Endothelial cell of umbilical vein (primary cell): ENCODE measurements around the gene PLAC8L1. TPM values are rescaled to one million over a fixed set of nuclear protein-coding genes. Genes with fewer than 3 reads are reported as not detected.

Experiments
- BruUV-seq: library from RNA; stranded (reverse); fragments of 400-500 nt; replicated peaks from 2 replicates; lab custom pipeline; 2021; lab: Mats Ljungman, UMichigan
- CTCF ChIA-PET: fragments of 300-600, 350-600 bp; sonication (Branson Sonifier 250); formaldehyde crosslinking; loops from one replicate; lab custom pipeline; 2021; ENCODE audit warnings: antibody characterized with exemption, inconsistent platforms; lab: Charles Lee
- POLR2A ChIA-PET: fragments of 300-600, 350-600 bp; sonication (Branson Sonifier 250); formaldehyde crosslinking; loops from one replicate; lab custom pipeline; 2021; ENCODE audit warnings: antibody characterized with exemption, inconsistent platforms; lab: Charles Lee
- DNase-seq: peaks from one replicate; pipeline ENCODE4 v3.0.0-alpha.2; 2011; ENCODE audit warnings: low read depth, low spot score
- FAIRE-seq: peaks from 2 replicates; lab custom pipeline; 2011; peaks lifted over from hg19 to GRCh38; lab: Jason Lieb, UNC
- H2AFZ ChIP-seq: 2 replicates; pipeline ENCODE4 v1.6.0; 2012; ENCODE audit warnings: low read depth, low read length, control low read depth, inconsistent platforms
- H3K27ac ChIP-seq: 2 replicates; pipeline ENCODE4 v1.5.1; 2011; ENCODE audit warnings: low read depth, mild to moderate bottlenecking, control low read depth, low read length, moderate library complexity; ENCODE audit not compliant: insufficient read depth
- H3K27me3 ChIP-seq, 2 experiments: 2 replicates each; pipeline versions ENCODE4 v1.6.0 to v1.6.1; 2011; ENCODE audit warnings: low read length in 2 of 2, mixed read lengths in 1 of 2; ENCODE audit not compliant: control insufficient read depth in 2 of 2, insufficient read depth in 2 of 2
- H3K36me3 ChIP-seq, 2 experiments: 2 replicates in 1 of 2; 3 replicates in 1 of 2; pipeline ENCODE4 v1.5.1; 2011; ENCODE audit warnings: low read length in 2 of 2, mild to moderate bottlenecking in 1 of 2, moderate library complexity in 1 of 2; ENCODE audit not compliant: control insufficient read depth in 2 of 2, insufficient read depth in 2 of 2; ENCODE audit errors: extremely low read depth in 1 of 2
- H3K4me1 ChIP-seq: 3 replicates; pipeline ENCODE4 v1.5.1; 2011; ENCODE audit warnings: mild to moderate bottlenecking, low read length; ENCODE audit not compliant: control insufficient read depth, insufficient read depth; ENCODE audit errors: extremely low read depth
- H3K4me2 ChIP-seq: 2 replicates; pipeline ENCODE4 v1.6.1; 2011; ENCODE audit warnings: low read length, control low read depth, mixed read lengths; ENCODE audit not compliant: insufficient read depth
- H3K4me3 ChIP-seq, 3 experiments: fragments of 200-600 bp in 1 of 3; sonication (generic), shearing (Covaris generic) in 1 of 3; replicated peaks in 1 of 3; 2 replicates each; pipeline ENCODE4 v1.5.1; 2011 to 2016; ENCODE audit warnings: control low read depth in 3 of 3, low read length in 3 of 3, mild to moderate bottlenecking in 2 of 3, inconsistent platforms in 1 of 3, low read depth in 1 of 3, moderate library complexity in 1 of 3; ENCODE audit not compliant: insufficient read depth in 1 of 3
- H3K79me2 ChIP-seq: 2 replicates; pipeline ENCODE4 v1.6.0; 2012; ENCODE audit warnings: low read length, inconsistent platforms; ENCODE audit not compliant: control insufficient read depth, insufficient read depth
- H3K9ac ChIP-seq: replicated peaks from 2 replicates; pipeline ENCODE3; 2011; ENCODE audit warnings: low read length, control low read depth; ENCODE audit not compliant: insufficient read depth; ENCODE audit errors: extremely low read depth
- H3K9me1 ChIP-seq: replicated peaks from 3 replicates; pipeline ENCODE4 v1.6.0; 2011; ENCODE audit warnings: mild to moderate bottlenecking, low read length; ENCODE audit not compliant: control insufficient read depth, insufficient read depth; ENCODE audit errors: extremely low read depth
- H3K9me3 ChIP-seq: replicated peaks from 2 replicates; pipeline ENCODE4 v1.5.1; 2012; ENCODE audit warnings: low read length, inconsistent platforms; ENCODE audit not compliant: control insufficient read depth, insufficient read depth
- H4K20me1 ChIP-seq: replicated peaks from 2 replicates; pipeline ENCODE3; 2011; ENCODE audit warnings: mild to moderate bottlenecking, low read length; ENCODE audit not compliant: control insufficient read depth, insufficient read depth; ENCODE audit errors: extremely low read depth
- CTCF ChIP-seq, 2 donors: IDR thresholded peaks; 1 replicate in 1 of 2; 2 replicates in 1 of 2; pipeline ENCODE4 v1.5.1; 2011; ENCODE audit warnings: low read length in 2 of 2, mild to moderate bottlenecking in 2 of 2, moderate library complexity in 2 of 2, control low read depth in 1 of 2, inconsistent platforms in 1 of 2, low read depth in 1 of 2; ENCODE audit not compliant: insufficient read depth in 1 of 2; ENCODE audit errors: extremely low read depth in 1 of 2
- EZH2 ChIP-seq: IDR thresholded peaks from 2 replicates; pipeline ENCODE4 v1.6.1; 2012; ENCODE audit warnings: borderline replicate concordance, low read depth, mild to moderate bottlenecking, moderate library complexity, low read length, inconsistent platforms; ENCODE audit not compliant: severe bottlenecking
- FOS ChIP-seq: IDR thresholded peaks from 2 replicates; pipeline ENCODE4 v1.6.1; 2011; ENCODE audit warnings: mild to moderate bottlenecking, low read length, moderate library complexity, borderline replicate concordance; ENCODE audit not compliant: insufficient read depth
- GATA2 ChIP-seq: IDR thresholded peaks from 2 replicates; pipeline ENCODE4 v1.7.0; 2011; ENCODE audit warnings: low read depth, mild to moderate bottlenecking, moderate library complexity, mixed read lengths, low read length; ENCODE audit not compliant: insufficient read length, insufficient read depth
- JUN ChIP-seq: IDR thresholded peaks from 2 replicates; pipeline ENCODE4 v1.6.1; 2011; ENCODE audit warnings: borderline replicate concordance, low read depth; ENCODE audit not compliant: insufficient read length, insufficient read depth
- MAX ChIP-seq: IDR thresholded peaks from 2 replicates; pipeline ENCODE4 v1.6.1; 2011; ENCODE audit not compliant: insufficient read depth, insufficient read length
- MYC ChIP-seq: IDR thresholded peaks from one replicate; pipeline ENCODE4 v1.6.1; 2011; ENCODE audit warnings: mild to moderate bottlenecking, low read depth, low read length
- POLR2A ChIP-seq: IDR thresholded peaks from 2 replicates; pipeline ENCODE4 v1.6.1; 2012; ENCODE audit warnings: low read depth, mild to moderate bottlenecking, control low read depth, low read length
- POLR2AphosphoS5 ChIP-seq: IDR thresholded peaks from 2 replicates; pipeline ENCODE4 v1.6.1; 2012; ENCODE audit warnings: low read depth, mild to moderate bottlenecking, control low read depth, low read length, moderate library complexity; ENCODE audit not compliant: insufficient read depth
- dilution Hi-C: fragments of 300-500 bp; cut with MboI; formaldehyde crosslinking; loops from one replicate; pipeline ENCODE4 v1.15.0; 2019; ENCODE audit warnings: low sequenced_read_pairs; ENCODE audit not compliant: extremely low pct_ligation_motif_present
- intact Hi-C: fragments of 100-400 bp; cut with micrococcal nuclease; formaldehyde crosslinking; loops from one replicate; pipeline ENCODE4 v1.10.0; 2022
- polyA plus RNA-seq, 4 experiments: library from polyadenylated mRNA; depleted of rRNA in 3 of 4; stranded (reverse) in 3 of 4; unstranded in 1 of 4; fragments of >200 nt; gene quantifications; 2 replicates each; pipeline versions ENCODE4 v1.2.1 to v1.2.3, GENCODE V29; 2011 to 2012; ENCODE audit warnings: missing spikeins in 1 of 4
- total RNA-seq: library from RNA; stranded (reverse); gene quantifications from 2 replicates; pipeline ENCODE4 v1.2.3, GENCODE V29; 2021

The PLAC8L1 gene
- total and polyA plus RNA-seq, 2 donors (not counting 3 experiments of a cell fraction or from before 2014, with no cell fraction given) = 0.80 to 0.99 TPM

DNA sequence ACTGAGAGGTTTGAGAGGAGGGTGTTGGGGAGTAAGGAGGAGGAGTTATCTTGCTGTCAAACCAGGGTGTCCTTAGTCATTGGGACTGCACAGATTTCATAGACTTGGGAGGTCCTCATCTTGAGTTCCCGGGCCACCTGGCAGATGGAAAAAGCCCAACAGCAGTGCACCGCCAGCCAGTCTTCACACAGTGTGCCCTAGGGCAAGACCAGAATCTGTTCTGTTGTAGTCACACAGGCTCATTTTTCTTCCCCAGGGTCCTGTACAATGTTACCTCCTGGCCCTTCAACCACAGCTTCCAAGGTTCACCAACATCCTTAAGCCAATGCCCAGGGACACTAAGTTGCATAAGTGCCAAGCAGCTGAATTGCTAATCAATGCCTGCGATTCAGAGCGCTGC is 21.0 kb downstream of the PLAC8L1 start:
- Histone ChIP-seq H3K4me3 (no peak overlapping the region), H2AFZ (no peak overlapping the region), H3K9me3 (no peaks in the 10 kb centered on the region), H3K4me1 (no peaks in the 10 kb centered on the region), H3K79me2 (no peaks in the 10 kb centered on the region), H3K9me1 (no peaks in the 10 kb centered on the region), H3K4me2 (no peak overlapping the region), H4K20me1 (no peaks in the 10 kb centered on the region), H3K27ac (no peak overlapping the region), H3K27me3 (peaks cover 0 to 4% of the 10 kb centered on the region in 2 experiments), H3K9ac (no peak overlapping the region), H3K36me3 (no peaks in the 10 kb centered on the region)
- no TSS peak for BruUV-seq
- DNase-seq (no peak), FAIRE-seq (no peak)
- intact Hi-C loops (no loop called here), dilution Hi-C loops (no loop called here)
- POLR2A ChIA-PET = no interaction called here
- CTCF ChIA-PET = no interaction called here
- TF ChIP-seq FOS (no peak), EZH2 (no peak), CTCF (IDR thresholded peaks at IDR 0.05; ENCODE audit: extremely low read depth in 1 of 2, insufficient read depth in 1 of 2, low read depth in 1 of 2, low read length in 2 of 2) (no peak), MYC (no peak), POLR2AphosphoS5 (no peak), MAX (no peak), GATA2 (no peak), JUN (no peak), POLR2A (no peak)
